Nephron progenitor cell (in vitro differentiated cells): ENCODE measurements around the gene ZBTB47.

Experiments used
- DNase-seq: peaks from one replicate; pipeline ENCODE4 v3.0.0; 2021
- H3K27ac Mint-ChIP-seq: 2 replicates; pipeline ENCODE4 v1.8.0; 2021; ENCODE audit warnings: mild to moderate bottlenecking, moderate library complexity, mixed read lengths
- H3K27me3 Mint-ChIP-seq: 2 replicates; pipeline ENCODE4 v1.8.0; 2021; ENCODE audit warnings: mild to moderate bottlenecking, low read depth, mixed read lengths; ENCODE audit not compliant: poor library complexity
- H3K36me3 Mint-ChIP-seq: 2 replicates; pipeline ENCODE4 v1.8.0; 2021; ENCODE audit warnings: low read depth, mixed read lengths
- H3K4me1 Mint-ChIP-seq: 2 replicates; pipeline ENCODE4 v1.8.0; 2021; ENCODE audit warnings: mixed read lengths
- H3K4me3 Mint-ChIP-seq: 2 replicates; pipeline ENCODE4 v1.8.0; 2021; ENCODE audit warnings: mild to moderate bottlenecking, moderate library complexity, mixed read lengths
- H3K9me3 Mint-ChIP-seq: 2 replicates; pipeline ENCODE4 v1.8.0; 2021; ENCODE audit warnings: mild to moderate bottlenecking, moderate library complexity, mixed read lengths
- TF ChIP-seq, protein P1 (sequence below): fragments of 200-600 bp; sonication (generic); IDR thresholded peaks from 2 replicates; pipeline ENCODE4 v1.5.0; 2021; ENCODE audit warnings: antibody characterized with exemption

The ZBTB47 gene

GRCh38 chr3:42654331-42655201 is 1.1 kb downstream of the ZBTB47 start:
- peaks cover 2% of the 10 kb centered on the region for H3K36me3 Mint-ChIP-seq
- TF ChIP-seq, protein P1, sequence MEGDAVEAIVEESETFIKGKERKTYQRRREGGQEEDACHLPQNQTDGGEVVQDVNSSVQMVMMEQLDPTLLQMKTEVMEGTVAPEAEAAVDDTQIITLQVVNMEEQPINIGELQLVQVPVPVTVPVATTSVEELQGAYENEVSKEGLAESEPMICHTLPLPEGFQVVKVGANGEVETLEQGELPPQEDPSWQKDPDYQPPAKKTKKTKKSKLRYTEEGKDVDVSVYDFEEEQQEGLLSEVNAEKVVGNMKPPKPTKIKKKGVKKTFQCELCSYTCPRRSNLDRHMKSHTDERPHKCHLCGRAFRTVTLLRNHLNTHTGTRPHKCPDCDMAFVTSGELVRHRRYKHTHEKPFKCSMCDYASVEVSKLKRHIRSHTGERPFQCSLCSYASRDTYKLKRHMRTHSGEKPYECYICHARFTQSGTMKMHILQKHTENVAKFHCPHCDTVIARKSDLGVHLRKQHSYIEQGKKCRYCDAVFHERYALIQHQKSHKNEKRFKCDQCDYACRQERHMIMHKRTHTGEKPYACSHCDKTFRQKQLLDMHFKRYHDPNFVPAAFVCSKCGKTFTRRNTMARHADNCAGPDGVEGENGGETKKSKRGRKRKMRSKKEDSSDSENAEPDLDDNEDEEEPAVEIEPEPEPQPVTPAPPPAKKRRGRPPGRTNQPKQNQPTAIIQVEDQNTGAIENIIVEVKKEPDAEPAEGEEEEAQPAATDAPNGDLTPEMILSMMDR: no peak
- H3K4me1 Mint-ChIP-seq: peaks cover 26% of the 10 kb centered on the region
- peak; percentile 76 for DNase-seq
- peak overlapping the region; percentile 42 for H3K4me3 Mint-ChIP-seq
- H3K9me3 Mint-ChIP-seq: no peaks in the 10 kb centered on the region
- no peak overlapping the region for H3K27ac Mint-ChIP-seq
- peaks cover 2% of the 10 kb centered on the region for H3K27me3 Mint-ChIP-seq

GRCh38 chr3:42655331-42655888 is 1.9 kb downstream of the ZBTB47 start:
- no peak for DNase-seq
- TF ChIP-seq, protein P1: no peak
- no peak overlapping the region for H3K27ac Mint-ChIP-seq
- peak overlapping the region; percentile 42 for H3K4me3 Mint-ChIP-seq
- peaks cover 2% of the 10 kb centered on the region for H3K27me3 Mint-ChIP-seq
- H3K36me3 Mint-ChIP-seq: no peaks in the 10 kb centered on the region
- H3K9me3 Mint-ChIP-seq: no peaks in the 10 kb centered on the region
- peaks cover 26% of the 10 kb centered on the region for H3K4me1 Mint-ChIP-seq

DNA sequence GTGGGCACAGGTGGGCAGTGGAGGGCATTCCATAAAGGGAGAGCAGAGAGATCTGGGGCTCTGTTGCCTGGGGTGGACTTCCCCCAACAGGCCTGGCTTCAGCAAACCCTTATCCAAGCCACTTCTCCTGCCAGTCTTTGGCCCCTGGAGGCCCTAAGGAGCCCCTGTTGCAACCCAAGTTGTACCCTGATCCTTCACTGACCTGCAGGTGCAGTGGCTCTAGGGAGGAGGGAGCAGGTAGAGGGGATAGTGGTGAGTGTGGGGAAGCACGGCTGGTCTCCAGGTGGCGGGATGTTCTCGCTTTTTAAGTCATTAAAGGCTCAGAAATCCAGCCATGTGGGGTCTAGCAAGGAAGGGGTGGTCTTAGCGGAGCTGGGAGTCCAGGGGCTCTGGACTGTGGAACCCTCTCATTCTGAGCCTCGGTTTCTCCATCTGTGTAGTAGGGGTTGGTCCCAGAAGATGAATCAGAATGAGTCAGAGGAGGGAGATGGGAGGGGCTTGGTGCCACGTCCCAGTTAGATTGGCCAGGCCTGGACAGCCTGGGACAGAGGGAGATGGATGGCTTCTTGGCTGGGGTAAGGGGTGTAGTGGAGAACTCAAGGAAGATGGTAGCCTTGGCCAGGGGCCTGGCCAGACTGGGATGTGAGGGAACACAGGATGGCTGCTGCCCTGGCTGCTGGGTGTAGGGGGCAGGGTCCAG is 2.6 kb downstream of the ZBTB47 start:
- TF ChIP-seq, protein P1: no peak
- no peak overlapping the region for H3K4me3 Mint-ChIP-seq

DNA sequence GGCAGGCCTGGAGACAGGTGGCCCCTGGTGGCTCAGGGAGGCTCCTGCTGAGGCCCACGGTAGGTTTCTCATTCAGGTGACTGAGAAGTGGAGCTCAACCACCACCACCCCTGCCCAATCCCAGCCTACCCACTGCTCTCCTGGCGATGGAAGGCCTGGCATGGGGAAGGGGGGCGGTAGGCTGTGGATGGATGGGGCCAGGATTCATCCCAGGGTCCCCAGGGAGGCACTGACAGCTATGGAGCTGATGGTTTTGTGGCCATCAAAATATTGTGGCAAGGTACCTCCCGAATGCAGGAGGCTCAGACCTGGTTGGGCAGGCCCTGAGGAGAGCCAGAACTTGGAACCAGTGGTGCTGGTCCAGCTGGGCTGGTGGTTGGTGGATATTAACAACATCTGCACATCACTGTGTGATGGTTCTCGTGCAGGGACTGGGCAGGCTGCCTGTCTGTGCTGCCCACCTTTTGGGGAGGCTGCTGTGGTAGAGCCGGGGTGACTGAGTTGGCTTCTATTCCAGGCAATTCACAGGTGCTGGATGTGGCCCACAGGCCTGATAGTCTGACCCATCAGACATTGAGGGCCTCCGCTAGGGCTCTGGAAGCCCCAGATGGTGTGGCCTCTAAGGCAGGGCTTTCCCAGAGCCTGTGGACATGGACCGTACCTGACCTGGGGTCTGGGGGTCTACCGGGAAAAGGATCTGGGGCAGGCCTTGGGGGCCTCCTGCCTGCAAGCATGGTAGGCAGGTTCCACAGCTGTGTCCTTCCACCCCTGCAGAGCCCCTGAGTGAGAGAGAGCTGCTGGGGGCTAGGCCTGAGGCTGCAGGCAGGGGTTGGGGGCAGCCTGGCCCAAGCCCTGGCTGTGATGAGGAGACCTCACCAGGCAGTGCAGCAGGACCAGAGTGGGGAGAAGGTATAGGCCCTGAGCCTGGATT is 3.4 kb downstream of the ZBTB47 start:
- no peak for DNase-seq
- no peak overlapping the region for H3K27ac Mint-ChIP-seq
- no peak overlapping the region for H3K4me3 Mint-ChIP-seq
- H3K36me3 Mint-ChIP-seq: no peaks in the 10 kb centered on the region
- peaks cover 6% of the 10 kb centered on the region for H3K27me3 Mint-ChIP-seq
- H3K9me3 Mint-ChIP-seq: no peaks in the 10 kb centered on the region
- peaks cover 15% of the 10 kb centered on the region for H3K4me1 Mint-ChIP-seq
- TF ChIP-seq, protein P1: no peak

More for the DNA sequence above, 2.6 kb downstream of the ZBTB47 start:
- no peak for DNase-seq
- Mint-ChIP-seq H3K36me3 (no peaks in the 10 kb centered on the region), H3K9me3 (no peaks in the 10 kb centered on the region), H3K4me1 (peaks cover 23% of the 10 kb centered on the region), H3K27me3 (peaks cover 4% of the 10 kb centered on the region), H3K27ac (no peak overlapping the region)

DNA sequence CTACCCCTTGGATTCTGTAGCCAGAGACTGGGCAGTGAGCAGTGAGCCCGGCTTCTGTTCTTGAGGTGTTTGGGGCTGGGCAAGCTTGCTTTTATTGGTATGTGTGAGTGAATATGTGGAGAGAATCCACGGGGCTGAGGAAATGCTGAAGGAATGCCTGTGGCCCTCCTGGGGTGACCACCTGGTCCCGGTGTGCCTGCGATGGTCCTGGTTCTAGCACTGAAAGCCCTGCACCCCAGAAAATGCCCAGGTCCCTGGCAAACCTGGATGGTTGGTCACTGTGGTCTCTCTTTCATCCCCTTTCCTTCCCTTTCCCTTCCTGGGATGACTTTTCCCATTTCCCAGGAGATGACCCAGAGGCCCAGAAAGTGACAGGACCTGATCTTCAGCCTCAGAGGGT is 4.2 kb downstream of the ZBTB47 start:
- TF ChIP-seq, protein P1: no peak
- Mint-ChIP-seq H3K27ac (no peak overlapping the region), H3K4me1 (peaks cover 7% of the 10 kb centered on the region), H3K36me3 (no peaks in the 10 kb centered on the region), H3K27me3 (peaks cover 6% of the 10 kb centered on the region), H3K9me3 (no peaks in the 10 kb centered on the region), H3K4me3 (no peak overlapping the region)
- DNase-seq: no peak
